C4-2B (cell line): ENCODE data around the gene PCBP4.

Experiments
- H3K27ac ChIP-seq: fragments of 450-650 bp; 2 replicates; pipeline ENCODE4 v1.5.1; 2017
- ZFX ChIP-seq: fragments of 450-650 bp; IDR thresholded peaks from 2 replicates; pipeline ENCODE4 v1.6.1; 2017
- TF ChIP-seq, protein P1 (sequence below): fragments of 450-650 bp; conservative IDR thresholded peaks from 2 replicates; pipeline ENCODE4 v1.5.1; 2017; ENCODE audit warnings: mild to moderate bottlenecking

Gene PCBP4

DNA sequence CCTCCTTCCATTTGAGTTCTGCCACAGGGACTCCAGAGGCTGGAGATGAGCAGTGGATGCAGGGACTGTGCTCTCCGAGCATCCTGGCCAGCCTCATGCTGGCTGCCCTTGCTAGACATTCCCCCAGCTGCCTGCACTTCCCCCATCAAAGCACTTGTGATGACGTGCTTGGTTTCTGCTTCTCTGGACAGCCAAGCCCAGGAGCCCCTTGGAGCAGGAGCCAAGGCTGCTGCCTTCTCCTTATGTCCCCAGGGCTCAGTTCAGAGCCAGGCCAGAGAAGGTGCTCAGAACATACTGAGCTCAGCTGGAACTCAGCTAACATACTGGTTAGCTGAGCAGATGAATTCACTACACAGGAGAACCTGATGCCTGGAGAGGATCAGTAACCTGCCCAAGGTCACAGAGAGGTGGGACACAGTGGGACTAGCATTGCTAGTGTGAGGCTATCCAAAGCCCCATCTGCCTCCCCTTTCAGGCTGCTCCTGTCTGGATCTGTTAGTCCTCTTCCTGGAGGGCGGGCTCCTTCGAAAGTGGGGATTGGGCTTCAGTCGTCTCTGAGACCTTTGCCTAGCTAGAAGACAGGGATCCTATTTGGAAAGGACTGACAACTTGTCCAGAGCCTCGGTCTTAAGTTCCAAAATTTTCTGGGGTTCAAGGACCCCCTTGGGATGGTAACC, 4.3 kb downstream of the PCBP4 start:
- TF ChIP-seq, protein P1, sequence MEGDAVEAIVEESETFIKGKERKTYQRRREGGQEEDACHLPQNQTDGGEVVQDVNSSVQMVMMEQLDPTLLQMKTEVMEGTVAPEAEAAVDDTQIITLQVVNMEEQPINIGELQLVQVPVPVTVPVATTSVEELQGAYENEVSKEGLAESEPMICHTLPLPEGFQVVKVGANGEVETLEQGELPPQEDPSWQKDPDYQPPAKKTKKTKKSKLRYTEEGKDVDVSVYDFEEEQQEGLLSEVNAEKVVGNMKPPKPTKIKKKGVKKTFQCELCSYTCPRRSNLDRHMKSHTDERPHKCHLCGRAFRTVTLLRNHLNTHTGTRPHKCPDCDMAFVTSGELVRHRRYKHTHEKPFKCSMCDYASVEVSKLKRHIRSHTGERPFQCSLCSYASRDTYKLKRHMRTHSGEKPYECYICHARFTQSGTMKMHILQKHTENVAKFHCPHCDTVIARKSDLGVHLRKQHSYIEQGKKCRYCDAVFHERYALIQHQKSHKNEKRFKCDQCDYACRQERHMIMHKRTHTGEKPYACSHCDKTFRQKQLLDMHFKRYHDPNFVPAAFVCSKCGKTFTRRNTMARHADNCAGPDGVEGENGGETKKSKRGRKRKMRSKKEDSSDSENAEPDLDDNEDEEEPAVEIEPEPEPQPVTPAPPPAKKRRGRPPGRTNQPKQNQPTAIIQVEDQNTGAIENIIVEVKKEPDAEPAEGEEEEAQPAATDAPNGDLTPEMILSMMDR = no peak
- TF ChIP-seq ZFX = no peak
- H3K27ac ChIP-seq = no peak overlapping the region

DNA sequence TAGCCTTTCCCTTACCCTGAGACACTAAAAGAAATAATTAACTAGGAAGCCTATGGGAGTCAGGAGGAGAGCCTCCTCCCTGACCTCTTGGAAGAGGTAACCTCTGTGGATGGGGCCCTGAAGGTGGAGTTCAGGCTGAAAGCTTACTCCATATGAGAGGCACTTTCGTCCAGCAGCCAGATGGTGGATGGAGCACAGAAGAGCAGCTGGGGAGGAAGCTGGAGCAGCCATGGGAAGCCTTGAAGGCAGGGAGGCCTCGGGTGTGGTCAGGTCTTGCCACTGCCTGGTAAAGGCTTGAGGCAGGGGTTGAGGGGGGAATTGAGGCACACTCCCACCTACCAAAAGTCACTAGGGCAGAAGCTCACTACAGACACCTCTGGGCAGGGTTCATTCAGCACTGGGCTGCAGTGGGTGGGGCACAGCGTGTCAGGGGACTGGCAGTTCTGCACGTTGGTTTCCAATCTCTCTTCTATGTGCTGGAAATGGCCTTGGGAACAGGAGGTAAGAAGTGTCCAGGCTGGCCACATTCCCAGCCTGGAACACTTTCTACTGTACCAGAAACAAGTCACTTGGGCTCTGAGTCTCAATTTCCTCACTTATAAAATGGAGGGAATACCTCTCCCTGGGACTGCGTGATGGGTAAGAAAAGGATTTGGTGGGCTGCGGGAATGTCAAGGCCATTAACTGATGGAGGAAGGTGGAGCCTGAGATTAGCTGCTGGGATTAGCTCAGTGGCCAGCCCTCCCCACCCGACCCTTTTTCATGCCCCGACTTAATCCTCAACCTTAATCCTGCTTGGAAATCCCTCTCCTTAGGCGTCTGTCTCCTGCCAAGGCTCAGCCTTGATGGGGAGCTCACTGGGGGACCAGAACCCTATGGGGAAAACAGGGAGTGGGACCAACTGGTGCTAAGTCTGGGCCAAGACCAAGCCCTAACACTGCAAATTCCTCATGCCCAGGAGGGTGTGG, 5.4 kb downstream of the PCBP4 start:
- TF ChIP-seq, protein P1 = no peak
- TF ChIP-seq ZFX = no peak
- no peak overlapping the region for H3K27ac ChIP-seq

DNA sequence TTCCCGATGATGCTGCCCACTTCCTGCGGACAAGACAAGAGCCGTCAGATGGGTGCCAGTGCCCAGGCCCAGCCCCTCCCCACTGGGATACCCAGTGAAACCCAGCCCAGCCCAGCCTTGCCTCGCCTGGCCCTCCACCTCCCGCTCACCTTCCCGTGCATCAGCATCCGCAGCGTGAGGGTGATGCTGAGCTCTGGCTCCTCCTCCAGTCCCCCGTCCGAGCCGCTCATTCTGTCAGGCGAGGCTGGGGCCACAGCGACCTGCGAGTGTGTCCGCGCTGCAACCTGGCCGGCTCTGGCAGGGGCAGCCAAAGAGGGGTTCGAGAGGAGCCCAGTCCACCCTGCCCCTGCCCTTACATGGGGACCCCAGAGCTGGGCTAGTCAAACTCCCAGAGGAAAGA, 6.2 kb downstream of the PCBP4 start:
- TF ChIP-seq ZFX = no peak
- TF ChIP-seq, protein P1 = no peak

DNA sequence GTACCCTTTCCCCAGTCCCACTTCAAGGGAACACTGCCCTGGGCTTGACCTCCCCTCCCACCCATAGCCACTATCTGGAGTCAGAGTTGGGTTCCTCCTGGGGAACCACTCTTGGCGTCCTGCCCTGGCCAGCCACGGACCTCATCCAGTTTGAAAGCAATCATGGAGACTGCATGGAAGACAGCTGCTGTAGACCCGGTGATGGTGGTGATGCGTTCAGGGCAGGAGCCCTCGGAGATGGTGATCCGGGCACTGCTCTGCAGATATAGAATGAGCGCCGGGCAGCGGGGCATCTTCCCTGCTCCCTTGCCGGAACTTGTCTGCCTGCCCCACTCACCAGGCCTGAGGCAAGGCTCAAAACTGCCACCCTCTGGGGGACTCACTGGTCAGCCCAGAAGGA, 6.9 kb downstream of the PCBP4 start:
- TF ChIP-seq, protein P1 = no peak
- TF ChIP-seq ZFX = no peak
- H3K27ac ChIP-seq = no peak overlapping the region

More for the DNA sequence above, 6.2 kb downstream of the PCBP4 start:
- no peak overlapping the region for H3K27ac ChIP-seq

DNA sequence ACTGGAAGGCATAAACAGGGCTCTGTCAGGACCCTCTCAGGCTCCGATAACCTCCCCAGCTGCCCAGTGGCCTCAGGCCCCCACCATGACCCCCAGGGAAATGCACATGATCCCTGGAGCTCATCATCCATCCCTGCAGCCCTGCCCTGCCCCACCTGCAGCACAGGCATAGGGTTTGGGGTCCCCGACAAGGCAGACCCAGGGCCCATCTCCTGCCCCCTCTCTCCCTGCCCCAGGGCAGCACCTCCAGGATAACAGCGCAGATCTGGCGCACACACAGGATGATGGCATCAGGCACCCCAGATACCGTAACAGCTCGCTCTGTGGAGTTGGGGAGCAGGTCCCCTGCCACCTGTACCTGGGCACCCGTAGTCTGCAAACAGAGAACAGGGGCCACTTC, 7.6 kb downstream of the PCBP4 start:
- no peak for TF ChIP-seq ZFX
- TF ChIP-seq, protein P1 = no peak
- H3K27ac ChIP-seq = no peak overlapping the region

DNA sequence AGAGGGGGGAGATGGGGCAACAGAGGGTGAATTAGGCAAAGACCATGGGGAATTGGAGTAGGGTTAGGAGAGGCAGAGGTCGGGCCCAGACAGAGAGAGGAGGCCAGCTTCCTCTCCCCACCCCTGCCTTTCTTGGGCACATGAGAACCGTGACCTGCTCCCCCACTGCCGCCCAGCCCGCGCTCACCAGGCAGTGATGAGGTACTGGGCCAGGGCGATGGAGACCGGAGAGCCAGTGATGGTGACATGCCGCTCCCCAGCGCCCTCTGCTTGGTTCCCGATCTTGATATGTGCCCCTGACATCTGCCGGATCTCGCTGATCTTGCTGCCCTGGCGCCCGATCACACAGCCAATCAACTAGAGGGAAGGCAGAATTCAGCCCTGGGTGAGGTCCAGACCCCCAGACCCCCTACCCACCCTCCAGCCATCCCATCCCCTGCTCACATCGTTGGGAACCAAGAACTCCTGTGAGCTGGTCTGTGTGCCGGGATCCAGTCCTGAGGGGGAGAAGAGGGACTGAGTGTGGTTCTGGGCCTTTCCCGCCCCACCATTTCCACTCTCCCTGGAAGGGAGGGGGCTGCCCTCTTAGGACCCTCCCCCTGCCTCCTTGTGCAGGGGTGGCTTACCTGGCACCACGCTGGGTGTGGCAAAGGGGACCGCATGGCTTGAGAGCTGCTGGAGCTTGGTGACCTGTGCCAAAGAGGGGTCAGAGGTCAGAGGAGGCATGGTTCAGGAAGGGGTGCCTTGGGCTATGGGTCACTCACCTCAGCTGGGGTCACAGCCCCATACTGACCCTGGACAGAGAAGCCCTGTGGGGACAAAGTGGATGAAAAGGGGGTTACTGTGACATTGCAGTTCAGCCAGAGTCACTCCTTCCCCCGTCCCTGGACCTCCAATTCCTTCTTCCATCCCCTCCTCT, 8.4 kb downstream of the PCBP4 start:
- no peak for TF ChIP-seq ZFX
- TF ChIP-seq, protein P1 = no peak
- no peak overlapping the region for H3K27ac ChIP-seq
